ENCODE data around the gene LRP1B.

GRCh38 chr2:142124706-142125105 is 6.1 kb downstream of the LRP1B start:
- TF ChIP-seq CTCF (IDR thresholded peaks at IDR 0.05 in 4 of 5, conservative IDR thresholded peaks at IDR 0.05 in 1 of 5) (no peak), POLR2A (IDR thresholded peaks at IDR 0.05) (no peak)
